Lower leg skin (tissue), 3 donors: Measurements from ENCODE around the gene C1orf87.

Experiments used
- POLR2A ChIP-seq, 2 donors: fragments of 450-650 bp; IDR thresholded peaks; one replicate each; pipeline ENCODE4 v1.6.1; 2016 to 2017; ENCODE audit warnings: antibody characterized with exemption in 2 of 2, mild to moderate bottlenecking in 1 of 2, moderate library complexity in 1 of 2
- TF ChIP-seq, protein P1 (sequence below), 3 donors: fragments of 450-650 bp; IDR thresholded peaks; one replicate each; pipeline ENCODE4 v1.5.1; 2016; ENCODE audit warnings: antibody characterized with exemption in 3 of 3, mild to moderate bottlenecking in 3 of 3, moderate library complexity in 2 of 3

- TF ChIP-seq, protein P1, sequence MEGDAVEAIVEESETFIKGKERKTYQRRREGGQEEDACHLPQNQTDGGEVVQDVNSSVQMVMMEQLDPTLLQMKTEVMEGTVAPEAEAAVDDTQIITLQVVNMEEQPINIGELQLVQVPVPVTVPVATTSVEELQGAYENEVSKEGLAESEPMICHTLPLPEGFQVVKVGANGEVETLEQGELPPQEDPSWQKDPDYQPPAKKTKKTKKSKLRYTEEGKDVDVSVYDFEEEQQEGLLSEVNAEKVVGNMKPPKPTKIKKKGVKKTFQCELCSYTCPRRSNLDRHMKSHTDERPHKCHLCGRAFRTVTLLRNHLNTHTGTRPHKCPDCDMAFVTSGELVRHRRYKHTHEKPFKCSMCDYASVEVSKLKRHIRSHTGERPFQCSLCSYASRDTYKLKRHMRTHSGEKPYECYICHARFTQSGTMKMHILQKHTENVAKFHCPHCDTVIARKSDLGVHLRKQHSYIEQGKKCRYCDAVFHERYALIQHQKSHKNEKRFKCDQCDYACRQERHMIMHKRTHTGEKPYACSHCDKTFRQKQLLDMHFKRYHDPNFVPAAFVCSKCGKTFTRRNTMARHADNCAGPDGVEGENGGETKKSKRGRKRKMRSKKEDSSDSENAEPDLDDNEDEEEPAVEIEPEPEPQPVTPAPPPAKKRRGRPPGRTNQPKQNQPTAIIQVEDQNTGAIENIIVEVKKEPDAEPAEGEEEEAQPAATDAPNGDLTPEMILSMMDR (IDR thresholded peaks at IDR 0.05), result no peak
- TF ChIP-seq POLR2A (IDR thresholded peaks at IDR 0.05), result no peak
Observed at GRCh38 chr1:60114745-60115318, 41.3 kb upstream of the C1orf87 start.
